HL-60 (cell line): ENCODE measurements around the gene RHBDL1.
A peak's percentile ranks its signal among the peaks of the same experiment; 100 is the strongest.

Source experiments
- DNase-seq, 2 experiments: peaks; one replicate each; pipeline ENCODE4 v3.0.0-alpha.2; 2010 to 2020; ENCODE audit warnings: low read depth in 1 of 2, low spot score in 1 of 2
- H3K27ac ChIP-seq: fragments of 250-450 bp; sonication (Bioruptor Pico); replicated peaks from 2 replicates; pipeline ENCODE4 v1.5.1; 2020; ENCODE audit warnings: mild to moderate bottlenecking, moderate library complexity
- H3K27me3 ChIP-seq: fragments of 250-450 bp; sonication (Bioruptor Pico); 2 replicates; pipeline ENCODE4 v1.5.1; 2021; ENCODE audit warnings: mild to moderate bottlenecking, moderate library complexity; ENCODE audit not compliant: insufficient read depth, poor library complexity, severe bottlenecking
- H3K4me3 ChIP-seq: replicated peaks from 2 replicates; pipeline ENCODE4 v1.5.1; 2011; ENCODE audit warnings: mild to moderate bottlenecking, control low read depth, low read length; ENCODE audit not compliant: insufficient read depth
- GABPA ChIP-seq: IDR thresholded peaks from 2 replicates; pipeline ENCODE4 v1.6.1; 2012; ENCODE audit warnings: low read depth
- POLR2AphosphoS5 ChIP-seq: IDR thresholded peaks from 2 replicates; pipeline ENCODE4 v1.6.1; 2012; ENCODE audit warnings: low read depth
- SPI1 ChIP-seq: IDR thresholded peaks from 2 replicates; pipeline ENCODE4 v1.6.1; 2012; ENCODE audit warnings: low read depth, mild to moderate bottlenecking, borderline replicate concordance
- long read RNA-seq: library from polyadenylated mRNA; unstranded; transcript quantifications from one replicate; pipeline ENCODE4 v2.0.0, GENCODE V29; 2020
- TF ChIP-seq, protein P1 (sequence below): IDR thresholded peaks from 2 replicates; pipeline ENCODE4 v1.6.1; 2012; ENCODE audit warnings: low read depth; ENCODE audit not compliant: insufficient replicate concordance
- TF ChIP-seq, protein P2 (sequence below): IDR thresholded peaks from one replicate; pipeline ENCODE4 v1.5.1; 2011; ENCODE audit warnings: low read length, control low read depth, inconsistent platforms; ENCODE audit not compliant: insufficient read depth

Gene RHBDL1
- long read RNA-seq: 0 reads

DNA sequence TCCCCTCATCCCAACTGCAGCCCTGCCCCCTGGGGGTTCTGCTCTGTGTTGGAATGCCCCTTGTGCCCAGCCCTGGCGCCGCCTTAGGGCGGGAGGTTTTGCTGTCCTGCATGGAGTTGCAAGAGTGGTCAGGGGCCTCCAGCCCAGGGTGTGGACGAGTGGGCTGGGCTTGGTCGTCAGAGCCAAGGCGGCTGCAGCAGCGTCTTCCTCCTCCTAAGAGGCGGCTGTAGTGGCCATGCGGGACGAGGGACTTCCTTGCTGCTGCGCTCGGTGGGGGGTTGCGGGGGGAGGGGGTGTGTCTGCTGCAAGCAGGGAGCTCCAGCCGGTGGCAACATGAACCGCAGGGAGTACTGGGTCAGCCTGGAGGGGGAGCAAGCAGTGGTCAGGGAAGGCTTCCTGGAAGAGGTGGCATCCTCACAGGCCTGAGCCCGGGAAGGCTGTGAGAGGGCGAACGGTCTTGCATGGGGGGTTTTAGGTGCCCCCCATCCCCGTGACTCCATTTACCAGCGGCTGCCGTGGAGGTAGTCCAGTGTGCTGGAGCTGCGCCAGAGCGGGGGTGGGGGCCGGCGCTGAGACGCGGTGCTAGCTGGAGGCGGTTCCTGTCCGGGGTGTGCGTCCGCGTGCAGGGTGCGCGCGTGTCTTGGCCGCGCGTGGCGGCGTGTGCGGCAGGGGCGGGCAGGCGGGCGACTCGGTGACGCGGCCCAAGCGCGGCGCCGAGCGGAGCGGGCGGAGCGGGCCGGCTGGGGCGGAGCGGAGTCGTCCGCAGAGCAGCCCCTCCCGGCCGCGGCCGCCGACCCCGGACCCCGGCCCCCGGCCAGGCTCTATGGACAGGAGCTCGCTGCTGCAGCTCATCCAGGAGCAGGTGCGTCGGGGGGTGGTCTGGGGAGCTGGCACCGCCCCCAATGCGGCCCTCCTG is at the start of gene RHBDL1:
Gene RHBDL1 (plus strand): TSS at position 704 of the 916 bp plus-strand sequence. CDS start 120 bp downstream, at position 824.
- peak; percentile 64 to 76 for DNase-seq
- H3K27ac ChIP-seq: no peak within 1 kb of the TSS
- no peaks in the 10 kb centered on the region for H3K27me3 ChIP-seq
- peak within 1 kb of the TSS; percentile 19; the same call in 1 of the 2 replicates for H3K4me3 ChIP-seq
- no peak for TF ChIP-seq GABPA
- TF ChIP-seq, protein P1, sequence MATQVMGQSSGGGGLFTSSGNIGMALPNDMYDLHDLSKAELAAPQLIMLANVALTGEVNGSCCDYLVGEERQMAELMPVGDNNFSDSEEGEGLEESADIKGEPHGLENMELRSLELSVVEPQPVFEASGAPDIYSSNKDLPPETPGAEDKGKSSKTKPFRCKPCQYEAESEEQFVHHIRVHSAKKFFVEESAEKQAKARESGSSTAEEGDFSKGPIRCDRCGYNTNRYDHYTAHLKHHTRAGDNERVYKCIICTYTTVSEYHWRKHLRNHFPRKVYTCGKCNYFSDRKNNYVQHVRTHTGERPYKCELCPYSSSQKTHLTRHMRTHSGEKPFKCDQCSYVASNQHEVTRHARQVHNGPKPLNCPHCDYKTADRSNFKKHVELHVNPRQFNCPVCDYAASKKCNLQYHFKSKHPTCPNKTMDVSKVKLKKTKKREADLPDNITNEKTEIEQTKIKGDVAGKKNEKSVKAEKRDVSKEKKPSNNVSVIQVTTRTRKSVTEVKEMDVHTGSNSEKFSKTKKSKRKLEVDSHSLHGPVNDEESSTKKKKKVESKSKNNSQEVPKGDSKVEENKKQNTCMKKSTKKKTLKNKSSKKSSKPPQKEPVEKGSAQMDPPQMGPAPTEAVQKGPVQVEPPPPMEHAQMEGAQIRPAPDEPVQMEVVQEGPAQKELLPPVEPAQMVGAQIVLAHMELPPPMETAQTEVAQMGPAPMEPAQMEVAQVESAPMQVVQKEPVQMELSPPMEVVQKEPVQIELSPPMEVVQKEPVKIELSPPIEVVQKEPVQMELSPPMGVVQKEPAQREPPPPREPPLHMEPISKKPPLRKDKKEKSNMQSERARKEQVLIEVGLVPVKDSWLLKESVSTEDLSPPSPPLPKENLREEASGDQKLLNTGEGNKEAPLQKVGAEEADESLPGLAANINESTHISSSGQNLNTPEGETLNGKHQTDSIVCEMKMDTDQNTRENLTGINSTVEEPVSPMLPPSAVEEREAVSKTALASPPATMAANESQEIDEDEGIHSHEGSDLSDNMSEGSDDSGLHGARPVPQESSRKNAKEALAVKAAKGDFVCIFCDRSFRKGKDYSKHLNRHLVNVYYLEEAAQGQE: no peak
- TF ChIP-seq, protein P2, sequence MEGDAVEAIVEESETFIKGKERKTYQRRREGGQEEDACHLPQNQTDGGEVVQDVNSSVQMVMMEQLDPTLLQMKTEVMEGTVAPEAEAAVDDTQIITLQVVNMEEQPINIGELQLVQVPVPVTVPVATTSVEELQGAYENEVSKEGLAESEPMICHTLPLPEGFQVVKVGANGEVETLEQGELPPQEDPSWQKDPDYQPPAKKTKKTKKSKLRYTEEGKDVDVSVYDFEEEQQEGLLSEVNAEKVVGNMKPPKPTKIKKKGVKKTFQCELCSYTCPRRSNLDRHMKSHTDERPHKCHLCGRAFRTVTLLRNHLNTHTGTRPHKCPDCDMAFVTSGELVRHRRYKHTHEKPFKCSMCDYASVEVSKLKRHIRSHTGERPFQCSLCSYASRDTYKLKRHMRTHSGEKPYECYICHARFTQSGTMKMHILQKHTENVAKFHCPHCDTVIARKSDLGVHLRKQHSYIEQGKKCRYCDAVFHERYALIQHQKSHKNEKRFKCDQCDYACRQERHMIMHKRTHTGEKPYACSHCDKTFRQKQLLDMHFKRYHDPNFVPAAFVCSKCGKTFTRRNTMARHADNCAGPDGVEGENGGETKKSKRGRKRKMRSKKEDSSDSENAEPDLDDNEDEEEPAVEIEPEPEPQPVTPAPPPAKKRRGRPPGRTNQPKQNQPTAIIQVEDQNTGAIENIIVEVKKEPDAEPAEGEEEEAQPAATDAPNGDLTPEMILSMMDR: no peak
- no peak; the same call in 1 of the 2 replicates for TF ChIP-seq POLR2AphosphoS5
- TF ChIP-seq SPI1: no peak

DNA sequence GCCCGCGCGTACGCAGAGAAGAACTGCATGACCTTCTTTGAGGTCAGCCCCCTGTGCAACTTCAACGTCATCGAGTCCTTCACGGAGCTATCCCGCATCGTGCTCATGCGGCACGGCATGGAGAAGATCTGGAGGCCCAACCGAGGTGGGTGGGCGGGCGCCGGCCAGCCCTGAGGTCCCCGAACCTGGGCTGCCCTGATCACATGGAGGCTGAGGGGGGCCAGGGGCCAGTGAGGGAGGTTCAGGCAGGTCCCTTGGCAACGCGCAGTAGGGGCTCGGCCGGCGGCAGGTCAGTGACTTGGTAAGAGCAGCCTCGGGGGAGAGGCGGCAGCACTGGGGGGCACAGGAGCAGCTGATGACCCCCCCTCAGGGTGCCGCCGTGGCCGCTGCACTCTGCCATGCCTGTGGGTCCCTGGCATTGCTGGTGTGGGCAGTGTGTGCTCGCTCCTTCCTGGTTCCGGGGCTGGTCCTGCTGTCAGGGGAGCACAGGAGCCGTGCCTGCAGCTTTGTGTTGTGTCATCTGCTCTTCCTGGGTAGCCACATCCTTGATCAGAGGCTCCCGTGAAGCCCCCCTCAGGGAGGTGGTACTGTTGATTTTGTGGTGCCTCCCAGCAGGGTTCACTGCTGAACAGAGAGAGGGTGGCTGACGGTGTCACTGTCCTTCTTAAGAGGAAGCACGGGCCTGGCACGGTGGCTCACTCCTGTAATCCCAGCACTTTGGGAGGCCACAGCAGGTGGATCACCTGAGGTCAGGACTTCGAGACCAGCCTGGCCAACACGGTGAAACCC is 49.3 kb upstream of the RHBDL1 start:
- no peak for DNase-seq
- TF ChIP-seq GABPA: no peak
- TF ChIP-seq, protein P2: no peak
- no peak for TF ChIP-seq POLR2AphosphoS5
- TF ChIP-seq, protein P1: no peak
- no peak for TF ChIP-seq SPI1
- Histone ChIP-seq H3K4me3 (no peak overlapping the region), H3K27ac (no peak overlapping the region), H3K27me3 (no peaks in the 10 kb centered on the region)

DNA sequence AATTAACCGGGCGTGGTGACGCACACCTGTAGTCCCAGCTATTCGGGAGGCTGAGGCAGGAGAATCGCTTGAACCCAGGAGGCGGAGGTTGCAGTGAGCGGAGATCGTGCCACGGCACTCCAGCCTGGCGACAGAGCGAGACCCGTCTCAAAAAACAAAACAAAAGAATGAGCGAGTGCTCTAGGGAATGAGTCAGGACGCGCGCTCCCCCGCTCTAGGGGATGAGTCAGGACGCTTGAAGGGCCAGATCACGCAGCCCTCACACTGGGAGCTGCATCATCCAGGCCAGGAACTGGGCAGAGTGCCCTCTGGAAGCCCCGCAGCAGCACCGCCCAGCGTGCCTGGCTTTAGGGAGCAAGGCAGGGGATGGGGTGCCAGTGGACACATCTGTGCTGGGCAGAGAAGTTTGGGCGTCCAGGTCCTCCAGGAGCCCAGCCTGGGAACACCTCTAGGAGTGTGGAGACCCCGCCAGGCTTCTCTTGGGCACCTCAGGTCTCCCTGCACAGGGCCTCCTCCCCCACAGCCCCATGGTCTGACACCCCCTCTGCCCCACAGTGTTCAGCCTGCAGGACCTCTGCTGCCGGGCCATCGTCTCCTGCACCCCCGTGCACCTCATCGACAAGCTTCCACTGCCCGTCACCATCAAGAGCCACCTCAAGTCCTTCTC is 48.6 kb upstream of the RHBDL1 start:
- no peak for DNase-seq
- no peaks in the 10 kb centered on the region for H3K27me3 ChIP-seq
- H3K27ac ChIP-seq: no peak overlapping the region
- H3K4me3 ChIP-seq: no peak overlapping the region
- no peak for TF ChIP-seq POLR2AphosphoS5
- TF ChIP-seq, protein P1: no peak
- TF ChIP-seq GABPA: no peak
- TF ChIP-seq, protein P2: no peak
- no peak for TF ChIP-seq SPI1
